HG02610 (cell line): Measurements from ENCODE around the gene F7.

Experiments used
- ATAC-seq: cut with Tn5 transposase; IDR thresholded peaks from one replicate; pipeline ENCODE4 v1.9.1; 2021; ENCODE audit warnings: mild to moderate bottlenecking, moderate library complexity; ENCODE audit not compliant: unreplicated experiment

F7 gene

DNA sequence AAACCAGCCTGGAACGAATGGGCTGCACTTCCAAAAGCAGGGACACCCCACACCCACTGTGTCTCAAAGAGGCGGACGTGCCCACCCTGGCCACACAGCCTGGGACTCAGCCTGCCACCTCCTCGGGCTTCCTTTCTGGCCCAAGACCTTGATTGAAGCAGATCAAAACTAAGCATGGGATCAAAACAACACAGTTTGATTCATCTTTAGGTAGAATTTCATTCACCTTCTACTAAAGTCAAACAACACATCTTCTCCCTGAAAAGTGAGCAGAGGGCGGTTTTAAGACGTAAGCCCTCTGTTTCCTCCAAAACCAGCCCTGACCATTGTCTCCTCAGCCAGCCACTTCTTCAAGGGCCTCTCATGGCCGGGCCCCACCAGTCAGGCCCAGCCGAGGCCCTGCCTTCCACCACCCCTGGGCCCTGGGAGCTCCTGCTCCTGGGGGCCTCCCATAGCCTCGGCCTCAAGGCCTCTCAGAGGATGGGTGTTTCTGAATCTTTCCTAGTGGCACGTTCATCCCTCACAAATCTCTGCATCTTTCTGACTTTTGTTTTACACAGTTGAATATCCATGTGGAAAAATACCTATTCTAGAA lies 10.7 kb downstream of the F7 start:
- no peak for ATAC-seq

DNA sequence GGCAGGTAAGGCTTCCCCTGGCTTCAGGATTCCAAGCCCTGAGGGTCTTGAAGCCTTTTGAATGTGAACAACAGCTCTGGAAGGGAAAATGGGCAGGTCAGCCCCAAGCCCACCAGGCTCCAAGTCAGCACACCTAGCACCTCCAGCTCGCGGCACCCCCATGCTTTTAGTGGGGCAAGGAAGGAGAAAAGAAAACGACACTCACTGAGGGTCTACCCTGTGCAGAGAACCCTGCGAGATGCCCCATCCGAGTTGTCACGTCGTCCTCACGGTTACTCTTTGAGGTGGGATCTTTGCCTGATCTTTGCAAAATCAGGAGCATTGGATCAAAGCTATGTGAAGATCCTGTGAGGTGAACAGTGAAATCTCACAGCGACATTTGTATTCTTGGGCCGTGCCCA lies 11.3 kb downstream of the F7 start:
- no peak for ATAC-seq

DNA sequence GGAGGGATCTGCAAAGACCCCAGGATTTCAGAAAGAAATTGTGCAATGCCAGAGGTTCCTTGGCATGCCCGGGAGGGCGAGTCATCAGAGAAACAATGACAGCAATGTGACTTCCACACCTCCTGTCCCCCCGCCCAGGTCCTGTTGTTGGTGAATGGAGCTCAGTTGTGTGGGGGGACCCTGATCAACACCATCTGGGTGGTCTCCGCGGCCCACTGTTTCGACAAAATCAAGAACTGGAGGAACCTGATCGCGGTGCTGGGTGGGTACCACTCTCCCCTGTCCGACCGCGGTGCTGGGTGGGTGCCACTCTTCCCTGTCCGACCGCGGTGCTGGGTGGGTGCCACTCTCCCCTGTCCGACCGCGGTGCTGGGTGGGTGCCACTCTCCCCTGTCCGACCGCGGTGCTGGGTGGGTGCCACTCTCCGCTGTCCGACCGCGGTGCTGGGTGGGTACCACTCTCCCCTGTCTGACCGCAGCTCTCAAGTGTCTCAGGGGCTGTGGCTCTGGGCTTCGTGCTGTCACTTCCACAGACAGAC lies 11.8 kb downstream of the F7 start:
- no peak for ATAC-seq

DNA sequence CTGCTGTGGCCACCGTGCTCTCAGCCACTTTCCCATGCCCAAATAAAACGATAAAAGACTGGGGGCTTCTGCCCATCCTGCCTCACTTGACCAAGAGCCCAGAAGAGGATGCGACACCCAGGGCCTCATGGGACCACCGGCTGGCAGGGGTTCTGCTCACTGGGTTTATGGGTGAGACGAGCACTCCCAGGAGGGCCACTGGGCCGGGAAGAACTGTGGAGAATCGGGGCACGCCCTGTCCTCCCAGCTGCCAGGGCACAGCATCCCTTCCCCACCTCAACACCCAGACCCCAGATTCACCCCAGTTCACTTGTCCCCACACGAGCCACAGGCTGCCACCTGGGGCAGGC lies 12.3 kb downstream of the F7 start:
- no peak for ATAC-seq

DNA sequence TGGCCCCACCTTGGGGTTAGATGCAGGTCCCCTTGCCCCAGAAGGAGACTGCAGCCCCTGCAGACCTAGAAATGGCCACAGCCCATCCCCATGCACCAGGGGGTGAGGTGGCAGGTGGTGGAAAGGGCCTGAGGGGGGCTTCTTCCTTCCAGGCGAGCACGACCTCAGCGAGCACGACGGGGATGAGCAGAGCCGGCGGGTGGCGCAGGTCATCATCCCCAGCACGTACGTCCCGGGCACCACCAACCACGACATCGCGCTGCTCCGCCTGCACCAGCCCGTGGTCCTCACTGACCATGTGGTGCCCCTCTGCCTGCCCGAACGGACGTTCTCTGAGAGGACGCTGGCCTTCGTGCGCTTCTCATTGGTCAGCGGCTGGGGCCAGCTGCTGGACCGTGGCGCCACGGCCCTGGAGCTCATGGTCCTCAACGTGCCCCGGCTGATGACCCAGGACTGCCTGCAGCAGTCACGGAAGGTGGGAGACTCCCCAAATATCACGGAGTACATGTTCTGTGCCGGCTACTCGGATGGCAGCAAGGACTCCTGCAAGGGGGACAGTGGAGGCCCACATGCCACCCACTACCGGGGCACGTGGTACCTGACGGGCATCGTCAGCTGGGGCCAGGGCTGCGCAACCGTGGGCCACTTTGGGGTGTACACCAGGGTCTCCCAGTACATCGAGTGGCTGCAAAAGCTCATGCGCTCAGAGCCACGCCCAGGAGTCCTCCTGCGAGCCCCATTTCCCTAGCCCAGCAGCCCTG lies 12.8 kb downstream of the F7 start:
- no peak for ATAC-seq

DNA sequence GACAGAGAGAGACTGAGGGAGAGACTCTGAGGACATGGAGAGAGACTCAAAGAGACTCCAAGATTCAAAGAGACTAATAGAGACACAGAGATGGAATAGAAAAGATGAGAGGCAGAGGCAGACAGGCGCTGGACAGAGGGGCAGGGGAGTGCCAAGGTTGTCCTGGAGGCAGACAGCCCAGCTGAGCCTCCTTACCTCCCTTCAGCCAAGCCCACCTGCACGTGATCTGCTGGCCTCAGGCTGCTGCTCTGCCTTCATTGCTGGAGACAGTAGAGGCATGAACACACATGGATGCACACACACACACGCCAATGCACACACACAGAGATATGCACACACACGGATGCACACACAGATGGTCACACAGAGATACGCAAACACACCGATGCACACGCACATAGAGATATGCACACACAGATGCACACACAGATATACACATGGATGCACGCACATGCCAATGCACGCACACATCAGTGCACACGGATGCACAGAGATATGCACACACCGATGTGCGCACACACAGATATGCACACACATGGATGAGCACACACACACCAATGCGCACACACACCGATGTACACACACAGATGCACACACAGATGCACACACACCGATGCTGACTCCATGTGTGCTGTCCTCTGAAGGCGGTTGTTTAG lies 13.7 kb downstream of the F7 start:
- no peak for ATAC-seq

DNA sequence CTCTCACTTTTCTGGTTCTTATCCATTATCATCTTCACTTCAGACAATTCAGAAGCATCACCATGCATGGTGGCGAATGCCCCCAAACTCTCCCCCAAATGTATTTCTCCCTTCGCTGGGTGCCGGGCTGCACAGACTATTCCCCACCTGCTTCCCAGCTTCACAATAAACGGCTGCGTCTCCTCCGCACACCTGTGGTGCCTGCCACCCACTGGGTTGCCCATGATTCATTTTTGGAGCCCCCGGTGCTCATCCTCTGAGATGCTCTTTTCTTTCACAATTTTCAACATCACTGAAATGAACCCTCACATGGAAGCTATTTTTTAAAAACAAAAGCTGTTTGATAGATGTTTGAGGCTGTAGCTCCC lies 14.2 kb downstream of the F7 start:
- ATAC-seq = no peak

DNA sequence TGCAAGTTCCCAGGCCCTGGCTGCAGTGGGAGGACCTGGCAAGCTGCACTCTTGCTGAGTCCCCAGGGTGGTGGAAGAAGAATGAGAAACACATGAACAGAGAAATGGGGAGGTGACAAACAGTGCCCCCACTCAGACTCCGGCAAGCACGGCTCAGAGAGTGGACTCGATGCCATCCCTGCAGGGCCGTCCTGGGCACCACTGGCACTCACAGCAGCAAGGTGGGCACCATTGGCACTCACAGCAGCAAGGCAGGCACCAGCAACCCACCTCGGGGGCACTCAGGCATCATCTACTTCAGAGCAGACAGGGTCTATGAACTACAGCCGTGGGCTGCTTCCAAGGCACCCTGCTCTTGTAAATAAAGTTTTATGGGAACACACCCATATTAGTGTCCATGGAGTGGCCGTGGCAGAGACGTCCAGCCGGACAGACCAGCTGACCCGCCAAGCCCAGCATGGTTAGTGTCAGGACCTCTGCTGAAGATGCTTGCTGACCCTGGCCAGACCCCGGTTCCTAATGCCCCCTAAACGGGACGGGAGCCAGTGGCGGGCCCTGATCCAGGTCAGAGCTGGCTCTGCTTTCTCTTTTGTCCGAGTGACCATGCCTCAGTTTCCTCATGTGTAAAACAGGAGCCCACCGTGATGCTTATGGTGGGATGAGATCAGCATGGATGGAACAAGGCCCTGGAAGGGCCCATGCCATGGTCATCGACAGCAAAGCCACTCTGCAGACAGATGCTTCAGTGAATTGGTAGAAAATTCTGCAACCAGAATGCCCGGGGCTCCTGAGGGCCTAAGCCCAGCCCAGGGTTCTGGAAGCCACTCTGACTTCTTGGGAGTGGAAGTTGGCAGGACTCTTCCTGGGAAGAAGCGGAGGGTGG lies 14.9 kb downstream of the F7 start:
- no peak for ATAC-seq

DNA sequence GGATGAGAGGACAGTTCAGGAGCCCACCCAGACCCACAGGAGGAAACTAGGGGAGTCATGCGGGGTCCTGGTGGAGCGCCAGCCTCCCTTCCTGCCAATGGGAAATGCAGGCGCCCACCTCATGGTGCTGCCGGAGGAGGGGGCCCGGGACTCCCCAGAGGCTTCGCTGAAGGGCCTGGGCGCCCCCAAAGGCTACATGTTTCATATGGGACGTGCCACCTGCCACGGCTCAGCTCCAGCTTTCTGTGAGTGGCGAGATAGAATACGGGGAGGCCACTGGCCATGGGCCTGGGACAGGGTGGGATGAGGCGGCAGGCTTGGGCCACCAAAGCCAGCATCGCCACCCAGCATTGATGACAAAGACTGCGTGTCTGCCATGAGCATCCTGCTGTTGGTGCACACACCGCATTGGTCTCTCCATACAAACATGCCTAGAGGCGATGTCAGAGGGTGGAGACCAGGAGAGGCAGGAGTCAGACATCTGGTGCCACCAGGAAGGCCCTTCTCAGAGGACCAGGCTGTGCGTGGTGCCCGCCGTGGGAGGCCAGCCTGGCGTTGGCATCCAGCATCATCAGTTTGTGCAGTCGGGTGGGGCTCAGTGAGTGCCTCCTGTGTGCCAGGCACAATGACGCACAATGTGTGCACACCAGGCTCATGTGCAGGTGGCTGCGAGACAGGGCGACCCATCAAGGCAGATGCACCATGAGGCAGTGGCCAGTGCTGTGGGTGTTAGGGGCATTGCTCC lies 15.8 kb downstream of the F7 start:
- no peak for ATAC-seq

DNA sequence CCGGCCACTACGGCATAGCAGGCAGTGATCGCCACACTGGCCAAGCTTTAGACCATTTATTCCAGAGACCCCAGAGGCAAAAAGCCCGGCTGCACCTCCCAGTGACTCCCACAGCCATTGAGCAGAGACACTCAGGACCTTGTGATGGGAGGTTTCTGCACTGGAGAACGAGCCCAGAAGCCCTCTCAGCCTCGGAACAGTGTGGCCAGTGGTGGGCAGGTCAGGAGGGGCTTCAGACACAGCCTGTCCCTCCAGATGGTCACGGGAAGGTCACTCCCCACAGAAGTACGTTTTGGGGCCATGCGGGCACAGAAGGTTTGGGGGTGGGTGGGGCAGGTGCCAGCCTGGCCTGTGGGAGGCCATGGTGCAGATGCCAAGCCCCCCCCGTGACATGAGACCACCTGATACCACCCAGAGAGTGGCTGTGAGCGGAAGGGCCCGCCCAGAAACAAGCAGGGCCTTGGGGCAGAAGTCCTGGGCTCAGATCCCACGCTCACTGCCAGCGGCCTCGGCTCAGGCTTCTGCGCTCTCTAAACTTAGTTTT lies 16.4 kb downstream of the F7 start:
- no peak for ATAC-seq

DNA sequence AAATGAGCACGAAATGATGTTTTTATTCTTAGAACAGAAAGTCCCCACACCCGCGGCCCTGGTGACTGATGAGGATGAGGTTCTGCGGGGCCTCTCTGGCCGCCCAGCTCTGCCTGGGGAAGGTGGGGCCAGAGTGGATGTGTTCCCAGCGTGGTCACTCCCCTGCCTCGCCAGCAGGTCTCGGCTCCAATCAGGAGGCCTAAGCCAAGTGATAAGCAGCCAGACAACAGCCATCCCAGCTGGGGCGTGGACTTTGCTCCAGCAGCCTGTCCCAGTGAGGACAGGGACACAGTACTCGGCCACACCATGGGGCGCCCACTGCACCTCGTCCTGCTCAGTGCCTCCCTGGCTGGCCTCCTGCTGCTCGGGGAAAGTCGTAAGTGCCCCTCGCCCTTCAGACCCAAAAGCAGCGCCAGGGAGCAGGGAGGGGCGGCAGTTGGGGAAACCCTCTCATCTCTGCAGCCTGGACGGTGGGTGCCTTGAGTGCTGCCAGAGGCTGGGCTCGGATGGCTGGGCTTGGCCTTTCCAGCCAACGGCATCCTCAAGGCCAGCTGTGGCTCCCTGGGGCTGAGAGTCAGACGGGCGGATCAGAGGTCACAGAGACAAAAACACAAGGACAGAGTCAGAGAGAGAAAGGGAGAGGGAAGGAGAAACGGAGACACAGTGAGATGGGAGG lies 17.1 kb downstream of the F7 start, which contains the start of gene F10:
Gene F10, plus strand, starts transcription at position 250 of the 676 bp plus-strand sequence. Its CDS starts 57 bp downstream, at position 307.
- ATAC-seq = no peak

DNA sequence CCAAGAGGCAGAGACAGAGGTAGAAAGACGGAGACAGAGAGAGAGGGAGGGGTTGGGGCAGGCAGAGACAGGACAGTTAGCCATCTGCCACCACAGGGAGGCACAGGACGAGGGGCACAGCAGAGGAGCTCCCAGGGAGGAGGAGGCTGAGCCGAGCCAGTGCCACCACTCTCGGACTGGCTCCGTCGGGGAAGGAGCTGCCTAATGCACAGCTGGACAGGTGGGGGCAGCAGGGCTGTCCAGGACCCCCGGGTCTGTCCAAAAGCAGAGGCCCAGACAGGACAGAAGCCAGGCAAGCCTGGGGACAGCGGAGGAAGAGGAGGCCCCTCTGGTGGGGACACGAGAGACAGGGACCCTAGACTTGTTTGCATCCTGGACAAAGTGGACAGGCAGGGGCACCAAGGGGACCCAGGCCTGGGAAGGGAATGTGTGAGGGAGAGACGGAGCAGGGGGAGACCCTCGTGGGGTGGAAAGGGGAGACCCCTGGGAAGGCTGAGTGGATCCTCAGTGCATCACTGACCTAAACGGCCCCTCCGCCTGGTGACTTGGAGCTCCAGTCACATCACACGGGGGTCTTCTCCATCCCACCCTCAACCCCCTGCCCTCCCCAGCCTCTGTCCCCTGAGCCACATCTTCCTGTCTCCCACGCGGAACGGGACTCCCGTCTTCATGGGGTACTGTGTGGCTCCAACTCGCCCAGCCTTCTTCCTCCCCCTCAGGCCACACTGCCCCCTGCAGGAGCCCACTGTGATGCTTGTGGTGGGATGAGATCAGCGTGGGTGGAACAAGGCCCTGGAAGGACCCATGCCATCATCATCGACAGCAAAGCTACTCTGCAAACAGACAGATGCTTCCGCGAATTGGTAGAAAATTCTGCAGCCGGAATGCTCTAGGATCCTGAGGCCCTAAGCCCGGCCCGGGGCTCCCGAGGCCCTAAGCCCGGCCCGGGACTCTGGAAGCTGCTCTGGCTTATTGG lies 17.9 kb downstream of the F7 start:
- no peak for ATAC-seq

DNA sequence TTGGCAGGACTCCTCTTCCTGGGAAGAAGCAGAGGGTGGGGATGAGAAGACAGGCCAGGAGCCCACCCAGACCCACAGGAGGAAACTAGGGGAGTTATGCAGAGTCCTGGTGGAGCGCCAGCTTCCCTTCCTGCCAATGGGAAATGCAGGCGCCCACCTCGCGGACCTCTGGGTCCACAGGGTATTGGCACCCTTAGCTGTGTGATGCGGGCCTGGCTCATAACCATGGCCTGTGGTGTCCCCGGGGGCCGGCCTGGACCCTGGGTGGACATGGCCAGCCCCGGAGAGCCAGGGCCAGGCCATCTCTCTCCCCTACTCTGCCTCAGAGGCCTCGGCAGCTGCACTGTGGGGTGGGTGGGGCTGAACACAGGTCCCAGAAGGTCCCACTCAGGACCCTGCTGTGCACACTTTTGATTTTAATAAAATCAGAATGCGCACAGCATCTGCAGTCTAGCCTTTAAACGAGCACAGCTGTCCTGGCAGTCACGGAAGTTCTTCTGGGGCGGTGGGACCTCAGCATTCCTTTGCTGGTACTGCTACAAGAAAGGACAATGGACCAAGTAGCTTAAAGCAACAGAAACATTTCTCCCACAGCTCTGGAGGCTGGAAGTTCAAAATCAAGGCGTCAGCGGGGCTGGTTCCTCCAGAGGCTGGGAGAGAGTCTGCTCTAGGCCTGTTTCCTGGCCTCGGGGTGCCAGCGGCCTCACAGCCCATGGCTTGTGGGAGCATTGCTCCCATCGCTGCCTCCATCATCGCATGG lies 18.8 kb downstream of the F7 start:
- no peak for ATAC-seq

DNA sequence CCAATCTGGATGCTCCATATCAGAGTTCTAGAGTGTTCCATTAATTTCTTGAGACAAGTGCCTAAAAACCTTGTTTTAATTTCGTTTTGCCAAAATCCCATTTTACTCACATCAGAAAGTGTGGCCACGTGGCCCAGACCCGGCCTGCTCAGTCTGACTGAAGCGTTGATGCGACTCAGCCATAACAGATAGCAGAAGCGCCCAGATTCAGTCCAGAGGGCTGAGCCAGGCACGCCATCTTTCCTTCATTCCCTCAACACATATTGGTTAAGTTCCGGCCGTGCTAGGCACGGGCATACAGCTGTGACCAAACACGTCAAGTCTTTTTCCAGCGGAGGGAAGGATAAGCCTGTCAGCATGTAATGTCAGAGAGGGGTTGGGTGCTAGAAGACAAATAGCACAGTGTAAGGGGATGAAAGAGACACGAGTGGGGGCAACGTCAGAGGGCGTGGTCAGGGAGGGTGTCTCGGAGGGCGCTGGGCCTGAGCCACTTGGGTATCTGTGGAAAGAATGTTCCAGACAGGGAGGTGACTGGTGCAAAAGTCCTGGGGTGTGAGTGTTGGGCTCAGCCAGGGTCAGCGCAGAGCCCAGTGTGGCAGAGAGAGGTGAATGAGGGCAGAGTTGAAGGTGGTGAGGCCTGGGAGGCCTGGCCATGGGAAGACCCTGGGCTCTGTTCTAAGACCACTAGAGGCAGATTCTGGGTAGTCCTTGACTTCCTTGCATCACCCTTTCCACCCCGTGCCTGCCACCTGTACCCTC lies 20.1 kb downstream of the F7 start:
- ATAC-seq = no peak

DNA sequence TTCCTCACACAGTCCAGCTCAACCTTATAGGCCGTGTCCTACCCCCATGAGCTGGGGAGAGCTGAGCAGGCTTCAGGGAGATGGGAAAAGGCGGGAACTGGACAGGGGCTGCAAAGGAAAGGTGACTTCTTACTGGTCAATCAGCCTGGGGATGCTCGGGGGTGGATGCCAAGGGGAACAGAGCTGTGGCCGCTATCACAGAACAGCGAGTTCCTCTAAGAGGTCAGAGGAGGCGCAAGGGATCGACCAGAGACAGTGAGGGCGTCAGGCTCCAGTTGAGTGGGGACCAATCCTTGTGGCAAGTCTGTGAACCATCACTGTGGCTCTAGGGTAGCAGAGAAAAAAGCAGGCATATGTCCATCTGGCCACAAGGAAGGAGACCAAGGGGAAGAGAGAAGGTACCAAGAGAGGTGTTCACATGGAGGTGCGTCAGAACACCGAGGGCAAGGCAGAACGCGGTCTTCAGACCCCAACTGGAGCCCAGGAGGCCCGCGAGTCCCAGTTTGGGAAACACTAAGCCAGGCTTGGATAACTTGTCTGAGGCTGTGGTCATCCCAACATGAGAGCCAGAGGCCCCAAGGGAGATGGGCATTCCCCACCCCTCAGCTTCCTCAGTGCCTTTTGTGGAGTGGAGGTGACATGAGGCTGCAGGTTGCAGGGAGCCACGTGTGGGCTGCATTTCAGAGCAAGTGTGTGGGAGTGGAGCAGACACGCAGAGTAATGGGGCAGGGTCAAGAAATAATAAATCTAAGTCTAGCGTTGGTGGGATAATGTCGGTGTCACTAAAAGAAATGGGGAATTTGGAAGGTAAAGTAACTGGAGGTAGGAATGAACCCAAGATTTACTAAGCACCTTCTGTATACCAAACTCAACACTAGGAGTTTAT lies 20.9 kb downstream of the F7 start:
- ATAC-seq = no peak

DNA sequence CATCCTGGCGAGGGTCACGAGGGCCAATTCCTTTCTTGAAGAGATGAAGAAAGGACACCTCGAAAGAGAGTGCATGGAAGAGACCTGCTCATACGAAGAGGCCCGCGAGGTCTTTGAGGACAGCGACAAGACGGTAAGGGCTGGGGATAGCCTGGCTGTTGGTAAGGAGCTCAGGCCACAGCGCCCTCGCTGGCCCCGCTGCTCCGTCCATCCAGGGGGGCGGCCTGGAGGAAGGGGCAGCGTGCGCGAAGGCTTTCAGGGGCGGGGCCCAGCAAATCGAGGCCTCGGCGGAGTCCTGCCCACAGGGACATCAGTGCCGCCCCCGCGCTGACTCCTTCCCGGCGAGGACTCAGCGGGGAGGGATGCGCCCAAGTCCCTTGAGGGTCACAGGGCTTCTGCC lies 23.9 kb downstream of the F7 start:
- ATAC-seq = no peak
